MM.1S (cell line): Measurements from ENCODE around the gene DTX3.

Experiments
- DNase-seq: peaks from one replicate; pipeline ENCODE4 v3.0.0-alpha.2; 2015
- H2AFZ ChIP-seq: fragments of 300-600 bp; sonication (generic); 2 replicates; pipeline ENCODE4 v1.6.0; 2016; ENCODE audit warnings: antibody characterized with exemption, low read length
- H3F3A ChIP-seq: fragments of 300-600 bp; sonication (generic); 2 replicates; pipeline ENCODE4 v1.6.1; 2016; ENCODE audit warnings: mild to moderate bottlenecking, antibody characterized with exemption, low read length, moderate library complexity, mixed read lengths; ENCODE audit not compliant: insufficient read depth
- H3K27ac ChIP-seq: fragments of 300-600 bp; sonication (generic); 2 replicates; pipeline ENCODE4 v1.5.1; 2016; ENCODE audit warnings: mild to moderate bottlenecking, low read length
- H3K27me3 ChIP-seq: fragments of 300-600 bp; sonication (generic); replicated peaks from 2 replicates; pipeline ENCODE4 v1.6.0; 2016; ENCODE audit warnings: low read length; ENCODE audit not compliant: insufficient read depth
- H3K36me3 ChIP-seq: fragments of 300-600 bp; sonication (generic); replicated peaks from 2 replicates; pipeline ENCODE4 v1.6.1; 2016; ENCODE audit warnings: mild to moderate bottlenecking, low read length, mixed read lengths; ENCODE audit not compliant: insufficient read depth
- H3K4me1 ChIP-seq: fragments of 300-600 bp; sonication (generic); 2 replicates; pipeline ENCODE4 v1.6.1; 2016; ENCODE audit warnings: low read length, mixed read lengths
- H3K4me2 ChIP-seq: fragments of 300-600 bp; sonication (generic); 2 replicates; pipeline ENCODE4 v1.6.0; 2016; ENCODE audit warnings: low read depth, low read length
- H3K4me3 ChIP-seq: fragments of 300-600 bp; sonication (generic); 2 replicates; pipeline ENCODE4 v1.5.1; 2016; ENCODE audit warnings: low read length, mixed read lengths
- H3K79me2 ChIP-seq: fragments of 300-600 bp; sonication (generic); 2 replicates; pipeline ENCODE4 v1.6.1; 2016; ENCODE audit warnings: mixed run types, low read length, mixed read lengths
- H3K9ac ChIP-seq: fragments of 300-600 bp; sonication (generic); 2 replicates; pipeline ENCODE4 v1.6.1; 2016; ENCODE audit warnings: low read length, mixed read lengths
- H3K9me2 ChIP-seq: fragments of 300-600 bp; sonication (generic); replicated peaks from 2 replicates; pipeline ENCODE4 v1.6.1; 2016; ENCODE audit warnings: mild to moderate bottlenecking, low read length, mixed read lengths; ENCODE audit not compliant: insufficient read depth
- H3K9me3 ChIP-seq: fragments of 300-600 bp; sonication (generic); replicated peaks from 2 replicates; pipeline ENCODE4 v1.6.1; 2016; ENCODE audit warnings: mild to moderate bottlenecking, low read length, mixed read lengths; ENCODE audit not compliant: insufficient read depth
- H4K20me1 ChIP-seq: fragments of 300-600 bp; sonication (generic); 2 replicates; pipeline ENCODE4 v1.6.1; 2016; ENCODE audit warnings: mild to moderate bottlenecking, low read length, moderate library complexity, mixed read lengths; ENCODE audit not compliant: insufficient read depth
- EZH2 ChIP-seq: fragments of 300-600 bp; sonication (generic); optimal IDR thresholded peaks from 2 replicates; pipeline ENCODE3; 2017; ENCODE audit warnings: low read depth, mild to moderate bottlenecking, antibody characterized with exemption, low read length, mixed read lengths
- EZH2phosphoT487 ChIP-seq: fragments of 300-600 bp; sonication (generic); IDR thresholded peaks from 2 replicates; pipeline ENCODE4 v1.6.1; 2018; ENCODE audit warnings: antibody characterized with exemption, low read length
- TF ChIP-seq, protein P1 (sequence below): fragments of 300-600 bp; sonication (generic); IDR thresholded peaks from 2 replicates; pipeline ENCODE4 v1.5.1; 2016; ENCODE audit warnings: antibody characterized with exemption, low read length, mixed read lengths

Gene DTX3

DNA sequence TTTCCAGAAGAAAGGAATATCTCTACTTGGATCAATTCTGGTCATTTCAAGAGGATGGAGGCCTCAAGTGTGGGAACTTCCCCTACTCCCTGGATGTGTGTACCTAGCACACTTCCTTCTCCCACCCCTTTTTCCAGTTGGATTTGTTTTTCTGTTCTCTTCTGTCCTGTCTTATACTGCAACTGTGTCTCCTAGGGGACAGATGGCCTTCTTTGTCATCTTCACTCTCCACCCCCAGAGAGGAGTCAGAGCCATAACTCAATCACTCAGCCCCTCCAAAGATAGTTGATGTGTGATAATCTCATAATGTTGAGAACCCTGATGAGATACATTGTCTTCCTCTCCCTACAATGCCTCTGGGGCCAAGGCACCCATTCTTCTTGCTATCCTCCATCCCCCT, 2.1 kb upstream of the DTX3 start:
- Histone ChIP-seq H3K4me3 (no peak overlapping the region), H3K79me2 (no peaks in the 10 kb centered on the region), H3F3A (no peaks in the 10 kb centered on the region), H3K27me3 (no peaks in the 10 kb centered on the region), H3K4me2 (no peak overlapping the region), H3K9me3 (no peaks in the 10 kb centered on the region), H3K9me2 (no peaks in the 10 kb centered on the region), H3K4me1 (peaks cover 6% of the 10 kb centered on the region; the same call in 1 of the 2 replicates), H4K20me1 (no peaks in the 10 kb centered on the region), H3K27ac (no peak overlapping the region), H3K36me3 (no peaks in the 10 kb centered on the region), H3K9ac (no peak overlapping the region), H2AFZ (no peak overlapping the region)
- DNase-seq = no peak
- TF ChIP-seq EZH2 (no peak), EZH2phosphoT487 (no peak)
- TF ChIP-seq, protein P1, sequence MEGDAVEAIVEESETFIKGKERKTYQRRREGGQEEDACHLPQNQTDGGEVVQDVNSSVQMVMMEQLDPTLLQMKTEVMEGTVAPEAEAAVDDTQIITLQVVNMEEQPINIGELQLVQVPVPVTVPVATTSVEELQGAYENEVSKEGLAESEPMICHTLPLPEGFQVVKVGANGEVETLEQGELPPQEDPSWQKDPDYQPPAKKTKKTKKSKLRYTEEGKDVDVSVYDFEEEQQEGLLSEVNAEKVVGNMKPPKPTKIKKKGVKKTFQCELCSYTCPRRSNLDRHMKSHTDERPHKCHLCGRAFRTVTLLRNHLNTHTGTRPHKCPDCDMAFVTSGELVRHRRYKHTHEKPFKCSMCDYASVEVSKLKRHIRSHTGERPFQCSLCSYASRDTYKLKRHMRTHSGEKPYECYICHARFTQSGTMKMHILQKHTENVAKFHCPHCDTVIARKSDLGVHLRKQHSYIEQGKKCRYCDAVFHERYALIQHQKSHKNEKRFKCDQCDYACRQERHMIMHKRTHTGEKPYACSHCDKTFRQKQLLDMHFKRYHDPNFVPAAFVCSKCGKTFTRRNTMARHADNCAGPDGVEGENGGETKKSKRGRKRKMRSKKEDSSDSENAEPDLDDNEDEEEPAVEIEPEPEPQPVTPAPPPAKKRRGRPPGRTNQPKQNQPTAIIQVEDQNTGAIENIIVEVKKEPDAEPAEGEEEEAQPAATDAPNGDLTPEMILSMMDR = no peak

DNA sequence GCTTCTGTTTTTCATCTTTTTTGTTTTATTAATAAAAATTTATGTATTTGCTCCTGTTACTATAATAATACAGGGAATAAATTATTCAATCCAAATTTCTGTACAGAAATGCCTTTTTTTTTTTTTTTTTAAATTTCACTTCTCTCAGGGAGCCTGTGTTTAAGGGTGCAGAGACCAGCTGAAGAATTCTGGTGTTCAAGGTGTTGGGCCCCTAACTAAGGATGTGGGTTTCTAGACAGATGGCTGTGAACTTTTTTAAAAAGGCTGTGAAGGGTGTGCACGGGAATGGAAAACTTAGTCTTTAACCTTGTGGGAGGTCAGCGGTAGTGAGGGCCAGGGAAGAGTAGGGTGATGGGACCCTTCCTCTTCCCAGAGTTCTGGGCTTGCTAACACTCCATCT, 1.3 kb upstream of the DTX3 start:
- Histone ChIP-seq H3K9me2 (no peaks in the 10 kb centered on the region), H3K4me2 (no peak overlapping the region), H3K27ac (no peak overlapping the region)

DNA sequence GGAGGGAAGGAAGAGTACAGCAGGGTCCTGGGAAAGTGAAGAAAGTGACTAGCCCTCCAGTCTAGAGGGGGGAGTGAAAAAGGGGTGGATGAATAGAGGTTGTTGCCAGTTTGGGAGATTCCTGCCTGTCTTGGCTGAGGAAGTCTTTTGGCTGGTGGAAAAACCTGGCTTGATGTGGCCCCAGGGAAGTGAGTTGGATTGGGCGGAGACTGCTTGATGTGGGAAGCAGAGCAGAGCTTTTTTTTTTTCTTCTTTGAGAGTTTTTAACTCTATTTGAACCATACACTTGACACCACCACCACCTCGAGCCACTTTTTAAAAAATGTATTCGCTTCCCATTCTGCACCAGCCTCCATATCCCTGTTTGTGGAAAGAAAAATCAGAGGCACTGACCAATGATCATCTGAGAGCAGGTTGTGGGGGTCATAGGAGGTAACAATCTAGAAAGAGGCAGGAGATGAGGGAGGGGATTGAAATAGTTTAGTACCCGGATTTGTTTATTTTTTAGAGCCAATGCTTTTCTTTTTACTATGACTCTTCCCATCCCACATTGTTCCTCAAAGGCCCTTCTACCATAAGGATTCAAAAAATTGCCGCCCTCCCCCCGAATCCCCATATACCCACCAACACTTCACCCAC, 690 bp upstream of the DTX3 start:
- Histone ChIP-seq H2AFZ (peak overlapping the region; percentile 100), H3K27ac (no peak overlapping the region)

More for the DNA sequence above, 1.3 kb upstream of the DTX3 start:
- no peaks in the 10 kb centered on the region for H4K20me1 ChIP-seq
- H3K27me3 ChIP-seq = no peaks in the 10 kb centered on the region
- no peak for DNase-seq
- H3K9me3 ChIP-seq = no peaks in the 10 kb centered on the region
- no peaks in the 10 kb centered on the region for H3K79me2 ChIP-seq
- H2AFZ ChIP-seq = no peak overlapping the region
- no peak overlapping the region for H3K9ac ChIP-seq
- peaks cover 6% of the 10 kb centered on the region; the same call in 1 of the 2 replicates for H3K4me1 ChIP-seq
- TF ChIP-seq EZH2 (no peak), EZH2phosphoT487 (no peak)
- TF ChIP-seq, protein P1 = no peak
- no peaks in the 10 kb centered on the region for H3F3A ChIP-seq
- no peak overlapping the region for H3K4me3 ChIP-seq
- no peaks in the 10 kb centered on the region for H3K36me3 ChIP-seq

More for the DNA sequence above, 690 bp upstream of the DTX3 start:
- H3K79me2 ChIP-seq = no peaks in the 10 kb centered on the region
- H3K9ac ChIP-seq = peak overlapping the region; percentile 65; the same call in 1 of the 2 replicates
- no peaks in the 10 kb centered on the region for H3K9me3 ChIP-seq
- no peaks in the 10 kb centered on the region for H3K27me3 ChIP-seq
- H3K9me2 ChIP-seq = no peaks in the 10 kb centered on the region
- no peaks in the 10 kb centered on the region for H3K36me3 ChIP-seq
- peak overlapping the region; percentile 95 for H3K4me2 ChIP-seq
- H3K4me1 ChIP-seq = peaks cover 6% of the 10 kb centered on the region; the same call in 1 of the 2 replicates
- no peak for DNase-seq
- H3F3A ChIP-seq = no peaks in the 10 kb centered on the region; the same call in 1 of the 2 replicates
- peak overlapping the region; percentile 70 for H3K4me3 ChIP-seq
- no peaks in the 10 kb centered on the region for H4K20me1 ChIP-seq
- TF ChIP-seq EZH2phosphoT487 (no peak), EZH2 (no peak)
- TF ChIP-seq, protein P1 = no peak
